ENCODE data around the gene PYGO2. TPM values are rescaled to one million over a fixed set of nuclear protein-coding genes. Genes with fewer than 3 reads are reported as not detected.

PYGO2 gene
- total and polyA plus RNA-seq, 7 experiments from 2014 or later, result 33.0 to 69.5 (median 46.2) TPM

- ChIA-PET POLR2A (interaction anchor here (0.6 to 4.1 kb wide), 19 partner anchors 8 to 331 kb away, joined by 3 to 93 read pairs (median 4); partner anchors contain the start of genes CKS1B, PBXIP1 and PYGO2), CTCF (interaction anchor here (0.7 to 2.0 kb wide), 16 partner anchors 9 to 376 kb away, joined by 3 to 10 read pairs (median 5); partner anchors contain the start of genes FLAD1, LENEP, PBXIP1 and PYGO2)
- Mint-ChIP-seq H3K9me3 (peaks cover 0 to 2% (median 0%) of the 10 kb centered on the region in 11 donors), H3K27ac (peak overlapping the region; percentile 96 to 100 (median 99)), H3K27me3 (no peaks in the 10 kb centered on the region), H3K4me3 (peak overlapping the region; percentile 86 to 99 (median 95)), H3K36me3 (peaks cover 0 to 9% (median 0%) of the 10 kb centered on the region in 5 donors), H3K4me1 (peaks cover 37 to 61% (median 47%) of the 10 kb centered on the region in 7 donors)
- Histone ChIP-seq H3K27me3 (ENCODE audit: control insufficient read depth in 2 of 2, insufficient read depth in 2 of 2, low read length in 2 of 2) (no peaks in the 10 kb centered on the region), H3K9me3 (ENCODE audit: control insufficient read depth in 2 of 3, low read length in 3 of 3) (no peaks in the 10 kb centered on the region), H3K4me3 (ENCODE audit: low read length) (peak overlapping the region; percentile 68), H3K4me1 (ENCODE audit: control insufficient read depth in 2 of 2, insufficient read depth in 2 of 2, low read length in 2 of 2) (peaks cover 22 to 32% of the 10 kb centered on the region in 2 donors), H3K36me3 (ENCODE audit: control insufficient read depth in 2 of 3, insufficient read depth in 3 of 3, low read length in 3 of 3) (peaks cover 0 to 3% (median 0%) of the 10 kb centered on the region in 3 experiments), H3K27ac (ENCODE audit: low read depth, low read length) (peak overlapping the region; percentile 97)
- DNase-seq (no peak), ATAC-seq (no peak)
- intact Hi-C loops (cut with micrococcal nuclease), result loop anchor here (1.0 to 10.0 kb wide), 14 partner anchors 67 to 715 kb away; partner anchors contain the start of genes UBAP2L (in 2 of the 2), ADAR (in 1 of the 2), AQP10 (in 1 of the 2) and ATP8B2 (in 1 of the 2)
Observed at GRCh38 chr1:154935749-154936554, 25.6 kb downstream of the PYGO2 start.

- H3K27ac Mint-ChIP-seq, result peak overlapping the region in 4 of 9 donors; percentile 17 to 38 (median 24)
- no peaks in the 10 kb centered on the region for H3K27me3 ChIP-seq (ENCODE audit: control insufficient read depth in 2 of 2, insufficient read depth in 2 of 2, low read length in 2 of 2)
- H3K9me3 ChIP-seq (ENCODE audit: control insufficient read depth in 2 of 3, low read length in 3 of 3), result no peaks in the 10 kb centered on the region
- ATAC-seq (no peak), DNase-seq (no peak)
- H3K4me1 Mint-ChIP-seq, result peaks cover 28 to 50% (median 36%) of the 10 kb centered on the region in 7 donors
- ChIA-PET CTCF (interaction anchor here (0.6 kb wide), 1 partner anchor 9 kb away, joined by 3 read pairs; no protein-coding TSS in a partner anchor), POLR2A (interaction anchor here (0.6 to 4.1 kb wide), 3 partner anchors 19 to 797 kb away, joined by 3 to 93 read pairs (median 3); partner anchors contain the start of gene PBXIP1)
- intact Hi-C loops (cut with micrococcal nuclease), result loop anchor here in 1 of 2 donors (10.0 kb wide), 1 partner anchor 610 kb away; the partner anchor contains the start of genes AQP10 and ATP8B2
- peaks cover 0 to 9% (median 0%) of the 10 kb centered on the region in 5 donors for H3K36me3 Mint-ChIP-seq
- H3K27me3 Mint-ChIP-seq, result no peaks in the 10 kb centered on the region
- H3K4me3 Mint-ChIP-seq, result peak overlapping the region in 9 of 10 donors; percentile 11 to 89 (median 34)
- H3K9me3 Mint-ChIP-seq, result peaks cover 0 to 2% (median 0%) of the 10 kb centered on the region in 11 donors
- H3K4me3 ChIP-seq (ENCODE audit: low read length), result no peak overlapping the region
- H3K36me3 ChIP-seq (ENCODE audit: control insufficient read depth in 2 of 3, insufficient read depth in 3 of 3, low read length in 3 of 3), result peaks cover 0 to 10% (median 0%) of the 10 kb centered on the region in 3 experiments
- no peak overlapping the region for H3K27ac ChIP-seq (ENCODE audit: low read depth, low read length)
- H3K4me1 ChIP-seq (ENCODE audit: control insufficient read depth in 2 of 2, insufficient read depth in 2 of 2, low read length in 2 of 2), result peaks cover 13 to 20% of the 10 kb centered on the region in 2 donors
Observed at GRCh38 chr1:154934358-154934948, 27.1 kb downstream of the PYGO2 start.

GRCh38 chr1:154931940-154932487 lies 29.6 kb downstream of the PYGO2 start:
- H3K27me3 Mint-ChIP-seq, result no peaks in the 10 kb centered on the region
- H3K36me3 Mint-ChIP-seq, result peaks cover 6 to 21% (median 10%) of the 10 kb centered on the region in 5 donors
- peaks cover 7 to 11% of the 10 kb centered on the region in 2 donors for H3K4me1 ChIP-seq (ENCODE audit: control insufficient read depth in 2 of 2, insufficient read depth in 2 of 2, low read length in 2 of 2)
- no peak for DNase-seq
- CTCF ChIA-PET, result interaction anchor here (0.7 to 0.9 kb wide), 2 partner anchors 12 to 372 kb away, joined by 3 read pairs; no protein-coding TSS in a partner anchor
- no peak overlapping the region for H3K27ac Mint-ChIP-seq
- H3K4me1 Mint-ChIP-seq, result peaks cover 16 to 28% (median 22%) of the 10 kb centered on the region in 7 donors
- no peak overlapping the region for H3K27ac ChIP-seq (ENCODE audit: low read depth, low read length)
- no peaks in the 10 kb centered on the region for H3K9me3 ChIP-seq (ENCODE audit: control insufficient read depth in 2 of 3, low read length in 3 of 3)
- no peak for ATAC-seq
- H3K9me3 Mint-ChIP-seq, result no peaks in the 10 kb centered on the region
- H3K27me3 ChIP-seq (ENCODE audit: control insufficient read depth in 2 of 2, insufficient read depth in 2 of 2, low read length in 2 of 2), result no peaks in the 10 kb centered on the region
- H3K4me3 ChIP-seq (ENCODE audit: low read length), result no peak overlapping the region
- intact Hi-C loops (cut with micrococcal nuclease), result loop anchor here in 1 of 2 donors (10.0 kb wide), 1 partner anchor 607 kb away; the partner anchor contains the start of genes AQP10 and ATP8B2
- POLR2A ChIA-PET, result interaction anchor here (0.8 kb wide), 1 partner anchor 207 kb away, joined by 3 read pairs; no protein-coding TSS in a partner anchor
- no peak overlapping the region for H3K4me3 Mint-ChIP-seq
- H3K36me3 ChIP-seq (ENCODE audit: control insufficient read depth in 2 of 3, insufficient read depth in 3 of 3, low read length in 3 of 3), result peaks cover 0 to 28% (median 5%) of the 10 kb centered on the region in 3 experiments

GRCh38 chr1:154926201-154926600 lies 35.4 kb downstream of the PYGO2 start:
- H3K27me3 ChIP-seq (ENCODE audit: control insufficient read depth in 2 of 2, insufficient read depth in 2 of 2, low read length in 2 of 2), result no peaks in the 10 kb centered on the region
- Mint-ChIP-seq H3K4me1 (peaks cover 0 to 15% (median 5%) of the 10 kb centered on the region in 7 donors), H3K36me3 (peaks cover 11 to 55% (median 20%) of the 10 kb centered on the region in 5 donors), H3K27me3 (no peaks in the 10 kb centered on the region), H3K9me3 (no peaks in the 10 kb centered on the region), H3K4me3 (no peak overlapping the region), H3K27ac (peak overlapping the region in 1 of 9 donors; percentile 78)
- DNase-seq, result no peak
- no peak overlapping the region for H3K27ac ChIP-seq (ENCODE audit: low read depth, low read length)
- intact Hi-C loops (cut with micrococcal nuclease), result no loop called here
- CTCF ChIA-PET, result interaction anchor here (0.7 kb wide), 1 partner anchor 90 kb away, joined by 3 read pairs; no protein-coding TSS in a partner anchor
- H3K9me3 ChIP-seq (ENCODE audit: control insufficient read depth in 2 of 3, low read length in 3 of 3), result no peaks in the 10 kb centered on the region
- no peak overlapping the region for H3K4me3 ChIP-seq (ENCODE audit: low read length)
- H3K36me3 ChIP-seq (ENCODE audit: control insufficient read depth in 2 of 3, insufficient read depth in 3 of 3, low read length in 3 of 3), result peaks cover 0 to 69% (median 10%) of the 10 kb centered on the region in 3 experiments
- no peaks in the 10 kb centered on the region for H3K4me1 ChIP-seq (ENCODE audit: control insufficient read depth in 2 of 2, insufficient read depth in 2 of 2, low read length in 2 of 2)
- POLR2A ChIA-PET, result interaction anchor here (1.1 kb wide), 1 partner anchor 30 kb away, joined by 3 read pairs; the partner anchor contains the start of gene PBXIP1
- peak; percentile 10 for ATAC-seq

GRCh38 chr1:154925335-154926170 lies 36.0 kb downstream of the PYGO2 start:
- POLR2A ChIA-PET, result interaction anchor here (1.1 kb wide), 1 partner anchor 30 kb away, joined by 3 read pairs; the partner anchor contains the start of gene PBXIP1
- peak overlapping the region in 1 of 10 donors; percentile 39 for H3K4me3 Mint-ChIP-seq
- peak overlapping the region in 2 of 9 donors; percentile 26 to 78 for H3K27ac Mint-ChIP-seq
- ATAC-seq, result peak; percentile 32
- CTCF ChIA-PET, result no interaction called here
- DNase-seq, result no peak
- H3K27ac ChIP-seq (ENCODE audit: low read depth, low read length), result no peak overlapping the region
- H3K9me3 ChIP-seq (ENCODE audit: control insufficient read depth in 2 of 3, low read length in 3 of 3), result no peaks in the 10 kb centered on the region
- no peak overlapping the region for H3K4me3 ChIP-seq (ENCODE audit: low read length)
- no peaks in the 10 kb centered on the region for H3K4me1 ChIP-seq (ENCODE audit: control insufficient read depth in 2 of 2, insufficient read depth in 2 of 2, low read length in 2 of 2)
- H3K27me3 ChIP-seq (ENCODE audit: control insufficient read depth in 2 of 2, insufficient read depth in 2 of 2, low read length in 2 of 2), result no peaks in the 10 kb centered on the region
- H3K36me3 ChIP-seq (ENCODE audit: control insufficient read depth in 2 of 3, insufficient read depth in 3 of 3, low read length in 3 of 3), result peaks cover 0 to 69% (median 10%) of the 10 kb centered on the region in 3 experiments
- H3K9me3 Mint-ChIP-seq, result no peaks in the 10 kb centered on the region
- peaks cover 11 to 57% (median 20%) of the 10 kb centered on the region in 5 donors for H3K36me3 Mint-ChIP-seq
- no peaks in the 10 kb centered on the region for H3K27me3 Mint-ChIP-seq
- peaks cover 0 to 15% (median 5%) of the 10 kb centered on the region in 7 donors for H3K4me1 Mint-ChIP-seq
- intact Hi-C loops (cut with micrococcal nuclease), result no loop called here

All from naive thymus-derived CD4-positive, alpha-beta T cell (primary cell).